Subcutaneous abdominal adipose tissue (tissue), 5 donors: ENCODE data around the gene ARPC5.
A peak's percentile ranks its signal among the peaks of the same experiment; 100 is the strongest.
"Not testable (repeated sequence)": the region's sequence is repeated elsewhere in the genome, so short reads cannot be mapped to it uniquely, and the experiment has no call there.

Experiments used
- H3K27ac ChIP-seq: one replicate; pipeline ENCODE4 v1.7.0; 2013; ENCODE audit warnings: low read depth, mild to moderate bottlenecking, inconsistent platforms, low read length, moderate library complexity
- H3K27me3 ChIP-seq, 5 donors: one replicate each; pipeline ENCODE4 v1.7.0; 2013; ENCODE audit warnings: low read length in 5 of 5, inconsistent platforms in 1 of 5; ENCODE audit not compliant: control insufficient read depth in 5 of 5, insufficient read depth in 4 of 5
- H3K36me3 ChIP-seq, 5 donors: one replicate each; pipeline ENCODE4 v1.7.0; 2013; ENCODE audit warnings: low read length in 5 of 5; ENCODE audit not compliant: control insufficient read depth in 5 of 5, insufficient read depth in 5 of 5
- H3K4me1 ChIP-seq, 5 donors: one replicate each; pipeline ENCODE4 v1.7.0; 2013; ENCODE audit warnings: low read length in 5 of 5, mild to moderate bottlenecking in 3 of 5, moderate library complexity in 1 of 5; ENCODE audit not compliant: control insufficient read depth in 5 of 5, insufficient read depth in 5 of 5
- H3K4me3 ChIP-seq, 5 donors: one replicate each; pipeline ENCODE4 v1.7.0; 2013; ENCODE audit warnings: low read length in 5 of 5, low read depth in 1 of 5
- H3K9ac ChIP-seq, 5 donors: one replicate each; pipeline ENCODE4 v1.7.0; 2013; ENCODE audit warnings: low read length in 5 of 5, mild to moderate bottlenecking in 4 of 5, moderate library complexity in 3 of 5
- H3K9me3 ChIP-seq, 5 donors: one replicate each; pipeline ENCODE4 v1.7.0; 2013; ENCODE audit warnings: low read length in 5 of 5; ENCODE audit not compliant: control insufficient read depth in 5 of 5
- donor health status: healthy.
- donor health status: healthy.
- donor health status: healthy.
- donor health status: healthy.
- donor health status: healthy.

Gene ARPC5

DNA sequence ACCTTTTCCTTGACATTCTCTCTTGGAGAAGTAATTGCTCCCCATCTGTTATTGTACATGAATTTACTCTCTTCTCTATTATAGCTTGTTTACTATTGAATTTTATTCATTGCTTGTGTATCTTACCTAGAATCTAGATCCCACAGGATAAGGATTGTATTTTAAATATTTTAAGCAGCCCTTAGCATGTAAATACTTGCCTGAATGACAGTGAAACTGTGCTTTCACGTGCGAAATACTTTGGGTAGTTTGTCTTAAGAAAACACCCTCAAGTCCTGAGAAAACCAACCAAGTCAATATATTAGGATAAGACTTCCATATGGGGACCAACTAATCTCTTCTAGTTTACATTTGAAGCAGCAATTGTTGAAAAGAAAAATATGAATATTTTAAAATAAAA is 15.3 kb downstream of the ARPC5 start:
- Histone ChIP-seq H3K27me3 (no peaks in the 10 kb centered on the region), H3K27ac (no peak overlapping the region), H3K36me3 (peaks cover 0 to 5% (median 3%) of the 10 kb centered on the region in 5 donors), H3K9me3 (no peaks in the 10 kb centered on the region), H3K9ac (no peak overlapping the region), H3K4me1 (peaks cover 0 to 5% (median 3%) of the 10 kb centered on the region in 5 donors), H3K4me3 (no peak overlapping the region)

DNA sequence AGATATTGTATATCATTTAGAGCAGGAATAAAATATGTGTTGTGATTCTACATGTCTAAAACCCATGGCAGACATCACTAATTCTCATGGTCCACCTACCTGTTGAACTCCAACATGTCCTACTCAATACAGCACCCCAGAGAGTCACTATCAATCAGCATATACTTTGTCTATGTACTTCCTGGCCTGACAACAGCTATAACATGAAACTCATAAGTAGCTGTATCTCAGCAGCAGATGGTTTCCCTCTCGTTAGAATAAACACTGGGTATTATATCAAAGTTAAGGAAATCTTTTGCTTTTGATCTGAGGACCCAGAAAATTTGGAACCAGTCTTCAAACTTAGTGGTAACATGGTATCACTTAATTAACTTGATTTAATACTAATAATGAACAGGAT is 15.8 kb downstream of the ARPC5 start:
- Histone ChIP-seq H3K9me3 (no peaks in the 10 kb centered on the region), H3K27me3 (no peaks in the 10 kb centered on the region), H3K4me3 (no peak overlapping the region), H3K9ac (no peak overlapping the region), H3K4me1 (peaks cover 0 to 5% (median 3%) of the 10 kb centered on the region in 5 donors), H3K27ac (no peak overlapping the region), H3K36me3 (peaks cover 0 to 4% (median 0%) of the 10 kb centered on the region in 5 donors)

DNA sequence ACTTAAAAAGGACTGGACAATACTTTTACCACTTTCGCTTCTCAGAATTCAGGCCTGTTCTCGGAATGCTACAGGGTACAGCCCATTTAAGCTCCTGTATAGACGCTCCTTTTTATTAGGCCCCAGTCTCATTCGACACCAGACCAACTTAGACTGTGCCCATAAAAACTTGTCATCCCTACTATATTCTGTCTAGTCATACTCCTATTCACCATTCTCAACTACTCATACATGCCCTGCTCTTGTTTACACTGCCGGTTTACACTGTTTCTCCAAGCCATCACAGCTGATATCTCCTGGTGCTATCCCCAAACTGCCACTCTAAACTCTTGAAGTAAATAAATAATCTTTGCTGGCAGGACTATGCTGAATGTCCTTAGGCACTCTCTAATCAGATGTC is 17.4 kb downstream of the ARPC5 start:
- not testable (repeated sequence) for H3K4me1 ChIP-seq, H3K27me3 ChIP-seq, H3K4me3 ChIP-seq, H3K9ac ChIP-seq, H3K9me3 ChIP-seq, H3K27ac ChIP-seq, H3K36me3 ChIP-seq

DNA sequence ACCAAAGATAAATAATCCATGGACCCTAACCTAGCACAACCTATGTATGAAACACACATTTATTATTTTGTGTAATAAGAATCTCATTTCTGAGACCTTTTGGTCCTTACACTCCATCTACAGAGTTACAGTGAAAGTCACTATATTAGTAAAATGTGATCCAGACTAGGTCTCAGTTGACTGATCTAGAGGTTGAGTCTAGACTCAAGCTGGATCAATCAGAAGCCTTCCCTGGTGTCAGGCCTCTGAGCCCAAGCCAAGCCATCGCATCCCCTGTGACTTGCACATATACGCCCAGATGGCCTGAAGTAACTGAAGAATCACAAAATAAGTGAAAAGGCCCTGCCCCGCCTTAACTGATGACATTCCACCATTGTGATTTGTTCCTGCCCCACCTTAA is 22.6 kb downstream of the ARPC5 start:
- H3K36me3 ChIP-seq, H3K9ac ChIP-seq, H3K4me3 ChIP-seq, H3K27me3 ChIP-seq, H3K9me3 ChIP-seq, H3K27ac ChIP-seq: not testable (repeated sequence)
- peaks cover 3 to 16% (median 14%) of the 10 kb centered on the region in 5 donors for H3K4me1 ChIP-seq

DNA sequence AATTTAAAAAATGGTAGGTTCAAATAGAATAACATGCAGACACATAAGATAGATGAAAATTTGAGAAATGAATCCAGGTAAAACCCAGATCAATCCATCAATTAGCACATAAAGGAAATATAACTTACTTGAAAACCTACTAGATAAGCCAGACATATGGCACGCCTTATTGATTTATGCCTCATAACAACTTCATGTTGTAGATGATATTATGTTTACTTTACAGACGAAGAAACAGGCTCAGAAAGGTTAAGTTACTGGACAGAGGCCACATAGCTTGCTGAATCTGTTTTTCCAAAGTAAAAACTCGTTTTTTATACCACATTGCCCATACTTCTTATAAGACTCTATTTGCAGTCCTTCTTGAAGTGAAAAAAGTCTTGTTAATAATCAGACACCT is 23.2 kb downstream of the ARPC5 start:
- peaks cover 3 to 17% (median 14%) of the 10 kb centered on the region in 5 donors for H3K4me1 ChIP-seq
- H3K9me3 ChIP-seq: no peaks in the 10 kb centered on the region
- no peak overlapping the region for H3K4me3 ChIP-seq
- no peaks in the 10 kb centered on the region for H3K27me3 ChIP-seq
- no peak overlapping the region for H3K27ac ChIP-seq
- no peaks in the 10 kb centered on the region for H3K36me3 ChIP-seq
- no peak overlapping the region for H3K9ac ChIP-seq

DNA sequence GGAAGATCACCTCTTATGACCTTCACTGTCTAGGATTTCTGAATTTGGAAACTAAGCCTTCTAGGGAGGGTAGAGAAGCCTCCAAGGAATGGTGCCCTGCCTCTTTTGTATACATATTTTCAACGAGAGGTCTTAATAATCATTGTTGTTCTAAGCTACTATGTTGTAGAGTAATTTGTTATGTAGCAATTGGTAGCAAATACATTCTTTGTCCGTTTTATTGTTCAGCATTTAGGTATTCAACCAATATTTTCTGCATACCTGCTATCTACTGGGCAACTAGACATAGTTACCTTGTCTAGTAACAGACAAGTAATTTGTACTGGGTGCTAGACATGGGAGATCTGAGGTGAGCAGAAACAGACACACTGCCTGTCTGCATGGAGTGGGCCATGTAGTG is 24.6 kb downstream of the ARPC5 start:
- Histone ChIP-seq H3K27ac (no peak overlapping the region), H3K9me3 (no peaks in the 10 kb centered on the region), H3K36me3 (no peaks in the 10 kb centered on the region), H3K27me3 (no peaks in the 10 kb centered on the region), H3K9ac (no peak overlapping the region), H3K4me3 (no peak overlapping the region), H3K4me1 (peaks cover 3 to 20% (median 14%) of the 10 kb centered on the region in 5 donors)

DNA sequence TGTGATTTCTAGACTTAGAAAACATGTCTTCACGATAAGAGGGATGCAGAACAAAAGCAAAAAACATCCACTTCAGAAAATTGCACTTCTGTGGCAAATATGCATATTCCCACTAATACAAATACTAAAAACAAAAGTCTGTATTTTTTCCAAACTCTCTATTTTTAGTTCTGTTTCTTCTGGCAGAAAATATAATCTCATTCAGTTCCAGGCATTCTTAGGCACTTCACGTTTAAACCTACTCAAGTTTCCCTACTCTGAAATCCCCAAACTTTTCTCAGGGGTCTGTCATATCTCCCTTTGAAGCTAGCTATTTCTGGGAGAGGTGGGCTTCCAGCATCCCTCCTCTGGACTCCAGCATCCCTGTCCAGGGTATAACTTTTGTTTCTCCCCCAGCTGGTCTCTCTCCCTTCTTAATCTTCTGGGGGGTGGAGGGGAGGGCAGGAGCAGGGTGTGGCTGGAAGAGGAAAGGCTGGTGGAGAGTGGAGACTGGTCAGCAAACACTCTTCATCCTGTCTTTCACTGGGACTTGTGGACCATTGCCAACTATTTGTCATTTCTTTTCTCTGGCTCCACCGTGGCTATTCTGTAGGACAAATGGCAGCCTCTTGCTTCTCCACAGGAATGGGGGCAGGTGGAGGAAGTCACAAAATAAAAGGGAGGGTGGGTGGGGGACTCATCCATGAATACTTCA is 25.7 kb downstream of the ARPC5 start:
- H3K27ac ChIP-seq: peak overlapping the region; percentile 50
- peaks cover 3 to 20% (median 14%) of the 10 kb centered on the region in 5 donors for H3K4me1 ChIP-seq
- no peaks in the 10 kb centered on the region for H3K27me3 ChIP-seq
- peak overlapping the region in 1 of 5 donors; percentile 4 for H3K4me3 ChIP-seq
- H3K9me3 ChIP-seq: no peaks in the 10 kb centered on the region
- peak overlapping the region in 1 of 5 donors; percentile 28 for H3K9ac ChIP-seq
- H3K36me3 ChIP-seq: no peaks in the 10 kb centered on the region

DNA sequence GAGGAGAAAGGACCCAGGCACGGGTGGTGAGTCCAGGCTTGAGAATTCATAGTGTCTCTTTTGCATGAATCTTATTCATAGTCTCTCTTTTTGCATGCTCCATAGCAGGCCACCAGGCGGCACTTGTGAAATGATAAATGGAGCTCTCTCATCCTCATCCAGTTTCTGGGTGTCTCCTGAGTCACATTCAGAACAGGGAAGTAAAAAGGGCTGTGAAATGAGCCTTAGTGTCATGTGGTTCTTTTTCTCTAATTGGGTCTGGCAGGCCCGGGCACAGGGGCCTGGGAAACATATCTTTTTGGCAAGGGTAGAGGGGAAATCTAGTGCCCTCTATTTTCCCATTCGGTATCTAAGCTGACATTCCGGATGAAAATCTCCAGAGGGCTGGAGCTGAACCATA is 26.3 kb downstream of the ARPC5 start:
- H3K9me3 ChIP-seq: no peaks in the 10 kb centered on the region
- H3K4me3 ChIP-seq: peak overlapping the region in 1 of 5 donors; percentile 4
- peak overlapping the region; percentile 50 for H3K27ac ChIP-seq
- no peaks in the 10 kb centered on the region for H3K36me3 ChIP-seq
- peak overlapping the region in 1 of 5 donors; percentile 28 for H3K9ac ChIP-seq
- H3K4me1 ChIP-seq: peaks cover 3 to 24% (median 14%) of the 10 kb centered on the region in 5 donors
- no peaks in the 10 kb centered on the region for H3K27me3 ChIP-seq

DNA sequence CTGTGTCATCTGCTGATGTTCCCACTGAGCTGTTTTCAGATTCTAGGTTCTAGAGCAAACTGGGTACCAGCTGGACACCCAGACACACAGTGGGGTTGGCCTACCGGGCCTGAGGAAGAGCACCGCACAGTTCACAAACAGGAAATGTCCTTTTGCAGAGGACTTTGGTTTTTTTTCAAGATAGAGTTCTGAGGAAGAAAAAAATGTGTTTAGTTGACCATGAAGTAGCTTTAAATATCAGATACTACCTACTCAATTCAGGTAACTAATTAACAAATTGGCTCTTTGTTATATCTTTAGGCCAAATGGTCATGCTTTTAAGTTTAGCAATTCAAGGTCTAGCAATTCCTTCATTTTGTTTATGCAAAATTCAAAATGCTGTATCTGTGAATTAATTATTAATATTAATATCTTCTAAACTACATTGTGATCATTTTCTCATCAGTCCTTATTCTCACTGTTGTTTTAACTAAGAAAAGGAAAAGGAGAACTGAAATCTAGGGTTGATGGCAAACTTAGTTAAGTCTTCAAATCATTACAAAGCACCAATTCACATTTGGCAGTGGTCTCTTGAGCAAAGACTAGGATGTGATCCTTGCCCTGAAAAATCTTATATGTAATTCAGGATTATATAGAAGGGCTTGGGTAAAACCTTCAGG is 28.1 kb downstream of the ARPC5 start:
- no peak overlapping the region for H3K27ac ChIP-seq
- H3K4me3 ChIP-seq: no peak overlapping the region
- no peaks in the 10 kb centered on the region for H3K9me3 ChIP-seq
- H3K4me1 ChIP-seq: peaks cover 5 to 31% (median 14%) of the 10 kb centered on the region in 5 donors
- no peak overlapping the region for H3K9ac ChIP-seq
- H3K27me3 ChIP-seq: peaks cover 0 to 4% (median 0%) of the 10 kb centered on the region in 5 donors
- H3K36me3 ChIP-seq: no peaks in the 10 kb centered on the region

DNA sequence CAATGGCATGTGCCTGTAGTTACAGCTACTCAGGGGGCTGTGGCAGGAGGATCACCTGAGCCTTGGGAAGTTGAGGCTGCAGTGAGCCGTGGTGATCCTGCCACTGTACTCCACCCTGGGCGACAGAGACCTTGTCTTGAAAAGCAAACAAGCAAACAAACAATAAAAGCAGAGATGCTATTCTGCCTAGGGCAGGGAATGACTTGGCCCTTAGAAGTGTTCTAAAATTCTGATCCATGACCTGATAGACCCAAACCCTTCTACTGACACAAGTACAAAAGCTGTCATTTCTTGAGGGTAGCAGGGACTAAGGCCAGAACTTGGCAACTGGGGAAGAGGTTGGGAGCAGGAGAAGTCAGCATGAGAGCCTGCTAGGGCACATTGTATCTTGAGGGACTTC is 29.7 kb downstream of the ARPC5 start:
- H3K4me3 ChIP-seq: no peak overlapping the region
- no peaks in the 10 kb centered on the region for H3K9me3 ChIP-seq
- H3K4me1 ChIP-seq: peaks cover 5 to 31% (median 14%) of the 10 kb centered on the region in 5 donors
- no peak overlapping the region for H3K27ac ChIP-seq
- H3K36me3 ChIP-seq: no peaks in the 10 kb centered on the region
- H3K27me3 ChIP-seq: peaks cover 0 to 4% (median 0%) of the 10 kb centered on the region in 5 donors
- no peak overlapping the region for H3K9ac ChIP-seq
